Activated T-cell treated with anti-CD3 and anti-CD28 coated beads, Interleukin-2, amount 50 U/mL, for 72 hours (primary cell): Measurements from ENCODE around the gene DLL1. TPM values are rescaled to one million over a fixed set of nuclear protein-coding genes. Genes with fewer than 3 reads are reported as not detected.

Experiments used
- ATAC-seq, 2 donors: fragments of 150-1000 bp; cut with Tn5 transposase; replicated peaks in 1 of 2; 2 replicates each; pipeline ENCODE4 v1.10.0; 2021; ENCODE audit warnings: moderate library complexity in 2 of 2, mild to moderate bottlenecking in 1 of 2
- DNase-seq, 2 donors: peaks; one replicate each; pipeline ENCODE4 v3.0.0; 2021 to 2022; ENCODE audit warnings: mixed read lengths in 1 of 2
- H3K27ac Mint-ChIP-seq: one replicate; pipeline ENCODE4 v1.8.0; 2022; ENCODE audit warnings: mild to moderate bottlenecking, moderate library complexity, mixed read lengths
- H3K27me3 Mint-ChIP-seq: one replicate; pipeline ENCODE4 v1.8.0; 2022; ENCODE audit warnings: low read depth, mixed read lengths
- H3K36me3 Mint-ChIP-seq, 2 donors: one replicate each; pipeline ENCODE4 v1.8.0; 2022; ENCODE audit warnings: mixed read lengths in 2 of 2, mild to moderate bottlenecking in 1 of 2; ENCODE audit not compliant: insufficient read depth in 2 of 2
- H3K4me1 Mint-ChIP-seq: one replicate; pipeline ENCODE4 v1.8.0; 2022; ENCODE audit warnings: low read depth, mixed read lengths
- H3K4me3 Mint-ChIP-seq, 2 donors: one replicate each; pipeline ENCODE4 v1.8.0; 2022; ENCODE audit warnings: mild to moderate bottlenecking in 2 of 2, mixed read lengths in 2 of 2, moderate library complexity in 2 of 2
- H3K9me3 Mint-ChIP-seq, 2 donors: one replicate each; pipeline ENCODE4 v1.8.0; 2022; ENCODE audit warnings: mixed read lengths in 2 of 2
- total RNA-seq, 2 donors: library from RNA; stranded (reverse); gene quantifications; one replicate each; pipeline ENCODE4 v1.2.3, GENCODE V29; 2022

DLL1 gene
- total RNA-seq, 2 donors from 2014 or later, result 1.7 to 2.3 TPM

DNA sequence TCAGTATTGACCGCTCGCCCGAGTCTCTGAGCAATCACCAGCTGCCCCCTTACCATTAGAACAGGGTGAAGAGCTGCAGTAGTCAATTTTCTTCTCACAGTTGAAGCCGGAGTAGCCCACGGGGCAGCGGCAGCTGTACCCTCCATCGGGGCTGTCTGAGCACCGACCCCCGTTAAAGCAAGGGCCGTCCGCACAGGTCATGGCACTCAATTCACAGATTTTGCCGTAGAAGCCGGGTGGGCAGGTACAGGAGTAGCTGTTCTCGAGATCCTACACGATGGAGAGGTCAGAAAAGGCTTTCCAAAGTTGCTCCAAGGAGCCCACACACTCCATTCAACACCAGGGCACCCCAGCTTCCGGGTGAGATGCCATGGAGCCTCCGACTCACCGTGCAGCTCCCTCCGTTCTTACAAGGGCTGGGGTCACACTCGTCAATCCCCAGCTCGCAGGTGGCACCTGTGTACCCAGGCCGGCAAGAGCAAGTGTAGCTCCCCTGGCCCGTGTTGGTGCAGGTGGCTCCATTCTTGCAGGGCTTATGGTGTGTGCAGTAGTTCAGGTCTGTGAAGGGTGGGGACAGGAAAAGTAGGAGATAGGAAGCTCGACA lies 5.9 kb downstream of the DLL1 start:
- ATAC-seq (no peak), DNase-seq (no peak)
- H3K4me1 Mint-ChIP-seq, result peaks cover 13% of the 10 kb centered on the region
- H3K36me3 Mint-ChIP-seq, result peaks cover 2 to 5% of the 10 kb centered on the region in 2 donors
- no peaks in the 10 kb centered on the region for H3K9me3 Mint-ChIP-seq
- peaks cover 19% of the 10 kb centered on the region for H3K27me3 Mint-ChIP-seq
- H3K27ac Mint-ChIP-seq, result no peak overlapping the region
- H3K4me3 Mint-ChIP-seq, result no peak overlapping the region

DNA sequence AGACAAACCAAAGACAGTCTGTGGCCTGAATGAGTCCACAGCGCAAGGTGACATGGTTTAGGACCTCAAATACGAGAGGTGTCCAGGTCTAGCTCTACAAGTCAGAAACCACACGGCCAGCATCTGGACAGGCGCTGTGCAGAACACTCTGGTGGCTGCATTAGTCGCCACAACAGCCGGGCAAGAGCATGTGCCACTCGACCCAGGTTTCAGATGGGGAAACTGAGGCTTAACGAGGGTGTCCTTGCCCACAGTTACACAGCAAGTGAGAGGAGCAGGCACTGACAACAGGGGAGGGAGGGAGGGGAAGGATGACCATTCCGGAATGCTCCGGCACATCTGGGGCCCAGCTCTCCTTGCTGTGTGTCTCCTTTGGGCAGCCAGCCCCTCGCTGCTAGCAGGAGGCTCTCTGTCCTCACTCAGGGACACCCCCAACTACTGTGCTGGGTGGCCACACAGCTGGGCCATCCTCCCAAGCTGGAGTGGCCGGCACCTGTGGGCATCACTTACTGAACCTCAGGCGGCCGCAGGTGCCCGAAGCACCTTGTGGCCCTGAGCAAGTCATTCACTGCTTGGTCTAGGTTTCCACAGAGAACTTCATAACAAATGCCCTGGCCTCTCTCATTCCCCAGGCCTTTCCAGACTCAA lies 6.6 kb downstream of the DLL1 start:
- peaks cover 19% of the 10 kb centered on the region for H3K27me3 Mint-ChIP-seq
- H3K36me3 Mint-ChIP-seq, result peaks cover 2 to 4% of the 10 kb centered on the region in 2 donors
- no peak for ATAC-seq
- no peak overlapping the region for H3K4me3 Mint-ChIP-seq
- no peak for DNase-seq
- H3K27ac Mint-ChIP-seq, result no peak overlapping the region
- no peaks in the 10 kb centered on the region for H3K9me3 Mint-ChIP-seq
- peaks cover 20% of the 10 kb centered on the region for H3K4me1 Mint-ChIP-seq

DNA sequence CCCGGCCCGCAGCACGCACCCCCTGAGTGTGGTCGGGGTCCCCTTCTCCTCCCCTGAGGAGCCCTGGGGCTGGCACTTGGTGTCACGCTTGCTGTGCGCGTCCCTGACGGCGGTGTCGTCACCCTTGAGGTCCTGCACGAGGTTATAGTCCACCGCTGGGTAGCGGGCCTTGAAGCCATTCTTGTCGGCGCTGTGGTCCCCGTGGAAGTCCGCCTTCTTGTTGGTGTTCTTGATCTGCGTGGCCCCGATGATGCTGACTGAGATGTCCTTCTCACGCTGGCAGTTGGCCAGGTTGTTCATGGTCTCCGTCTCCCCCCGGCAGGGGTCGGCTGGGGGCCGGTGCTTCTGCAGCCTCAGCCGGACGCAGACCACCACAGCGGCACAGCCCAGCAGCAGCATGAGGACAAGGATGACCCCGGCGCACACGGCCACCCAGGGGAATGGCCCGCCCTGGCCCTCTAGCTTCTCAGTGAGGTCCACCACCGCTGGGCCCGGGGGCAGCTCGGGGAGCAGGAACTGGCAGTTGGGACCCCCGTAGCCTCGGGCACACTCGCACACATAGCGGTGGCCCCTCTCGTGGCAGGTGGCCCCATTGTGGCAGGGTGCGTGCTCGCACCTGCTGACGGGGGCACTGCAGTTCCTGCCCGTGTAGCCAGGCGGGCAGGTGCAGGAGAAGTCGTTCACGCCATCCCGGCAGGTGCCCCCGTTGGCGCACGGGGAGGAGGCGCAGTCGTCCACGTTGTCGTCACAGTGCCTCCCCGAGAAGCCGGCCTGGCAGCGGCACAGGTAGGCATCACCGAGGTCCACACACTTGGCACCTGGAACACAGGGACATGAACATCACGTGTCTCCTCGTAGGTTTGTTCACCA lies 7.4 kb downstream of the DLL1 start:
- DNase-seq, result no peak
- H3K4me3 Mint-ChIP-seq, result no peak overlapping the region
- H3K9me3 Mint-ChIP-seq, result no peaks in the 10 kb centered on the region
- H3K36me3 Mint-ChIP-seq, result no peaks in the 10 kb centered on the region
- H3K27me3 Mint-ChIP-seq, result peaks cover 13% of the 10 kb centered on the region
- H3K27ac Mint-ChIP-seq, result no peak overlapping the region
- no peak for ATAC-seq
- H3K4me1 Mint-ChIP-seq, result peaks cover 20% of the 10 kb centered on the region

DNA sequence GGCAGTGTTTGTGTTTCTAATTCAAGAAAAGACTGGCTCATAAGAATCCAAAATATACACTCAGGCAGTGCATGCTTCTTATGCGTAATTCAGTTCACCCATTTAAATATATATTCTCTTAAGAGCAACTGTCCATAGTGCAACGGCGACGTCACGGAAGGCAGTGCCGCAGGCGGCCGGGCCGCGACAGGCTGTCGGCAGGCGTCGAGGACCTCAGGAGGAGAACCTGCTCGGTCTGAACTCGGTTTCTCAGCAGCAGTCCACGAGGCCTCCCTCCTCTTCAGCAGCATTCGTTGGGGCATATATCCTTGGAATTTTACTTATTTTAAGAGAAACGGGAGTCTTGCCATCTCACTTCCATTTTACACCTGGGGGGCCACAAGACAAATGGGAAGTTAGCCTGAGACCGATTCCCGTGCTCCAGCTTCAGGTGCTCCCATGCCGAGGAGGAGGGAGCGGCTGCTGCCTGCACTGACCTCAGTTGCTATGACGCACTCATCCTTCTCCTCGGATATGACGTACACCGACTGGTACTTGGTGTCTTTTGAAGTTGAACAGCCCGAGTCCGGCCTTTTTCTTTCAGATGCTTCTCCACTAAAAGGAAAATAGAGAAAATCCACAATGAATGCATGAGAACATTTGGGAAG lies 8.2 kb downstream of the DLL1 start:
- no peak for ATAC-seq
- H3K4me1 Mint-ChIP-seq, result peaks cover 23% of the 10 kb centered on the region
- no peak overlapping the region for H3K4me3 Mint-ChIP-seq
- DNase-seq, result no peak
- H3K27me3 Mint-ChIP-seq, result peaks cover 6% of the 10 kb centered on the region
- no peaks in the 10 kb centered on the region for H3K9me3 Mint-ChIP-seq
- H3K27ac Mint-ChIP-seq, result no peak overlapping the region
- H3K36me3 Mint-ChIP-seq, result no peaks in the 10 kb centered on the region

DNA sequence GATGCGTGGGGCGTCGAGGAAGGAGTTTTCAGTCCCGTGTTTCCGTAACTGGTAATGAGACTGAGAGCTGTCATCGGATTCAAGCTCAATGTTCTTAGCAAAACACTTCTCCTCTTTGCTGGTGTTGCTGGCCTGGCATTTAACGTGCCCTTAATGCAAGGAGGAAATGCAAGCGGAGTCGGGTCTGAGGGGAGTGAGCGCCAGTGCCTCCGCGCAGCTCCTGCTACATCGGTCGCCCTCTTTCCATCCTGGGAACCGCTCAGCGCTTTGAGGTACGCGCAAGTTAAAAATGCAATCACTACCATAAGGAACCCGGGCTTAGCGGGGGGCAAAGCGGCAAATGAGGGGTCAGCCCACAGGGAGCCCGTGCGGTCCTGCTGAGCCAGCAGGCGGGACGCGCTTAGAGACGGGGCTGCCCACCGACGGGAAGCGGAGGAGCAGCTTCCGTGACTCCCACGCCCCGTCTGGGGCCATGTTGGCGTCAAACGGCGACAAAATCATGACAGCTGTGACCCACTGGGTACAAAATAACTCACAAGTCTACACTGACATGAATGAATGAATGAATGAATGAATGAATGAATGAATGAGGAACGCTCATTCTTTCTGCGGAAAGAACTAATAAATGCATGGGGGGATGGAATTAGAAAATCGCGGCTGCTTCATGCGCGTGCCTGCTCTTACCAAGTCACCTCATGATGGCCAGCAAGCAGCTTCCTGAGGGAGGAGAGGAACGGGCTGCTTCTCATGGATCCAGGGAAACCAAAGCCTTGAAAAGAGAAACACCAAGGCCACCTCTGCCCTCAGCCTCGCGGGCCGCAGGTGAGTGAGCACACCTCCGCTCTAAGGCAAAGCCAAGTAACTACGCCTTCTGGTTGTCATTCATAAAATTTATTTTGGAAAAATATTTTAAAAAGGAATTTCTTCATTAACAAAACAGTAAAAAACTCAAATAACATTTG lies 9.3 kb downstream of the DLL1 start:
- H3K27ac Mint-ChIP-seq, result no peak overlapping the region
- no peaks in the 10 kb centered on the region for H3K36me3 Mint-ChIP-seq
- peaks cover 23% of the 10 kb centered on the region for H3K4me1 Mint-ChIP-seq
- H3K27me3 Mint-ChIP-seq, result peaks cover 3% of the 10 kb centered on the region
- no peaks in the 10 kb centered on the region for H3K9me3 Mint-ChIP-seq
- DNase-seq, result no peak
- no peak for ATAC-seq
- H3K4me3 Mint-ChIP-seq, result peak overlapping the region; percentile 72 to 78

DNA sequence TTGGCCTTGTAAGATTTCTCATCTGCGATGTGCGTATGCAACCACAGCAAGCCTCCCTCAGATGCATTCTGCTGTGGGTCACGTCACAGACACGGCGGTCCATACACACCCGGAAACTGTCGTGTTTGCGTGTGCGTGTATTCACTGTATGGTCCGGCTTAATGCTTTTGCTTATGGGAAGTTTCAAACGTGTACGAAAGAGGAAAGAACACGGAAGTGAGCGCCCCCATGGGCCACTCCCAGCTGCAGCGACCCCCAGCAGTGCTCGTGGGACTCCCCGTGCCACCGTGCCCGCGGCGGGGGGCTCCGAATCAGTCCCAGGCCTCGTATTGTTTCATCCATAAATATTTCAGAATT lies 10.2 kb downstream of the DLL1 start:
- no peak for DNase-seq
- peak overlapping the region; percentile 72 to 78 for H3K4me3 Mint-ChIP-seq
- peaks cover 23% of the 10 kb centered on the region for H3K4me1 Mint-ChIP-seq
- H3K27me3 Mint-ChIP-seq, result no peaks in the 10 kb centered on the region
- no peaks in the 10 kb centered on the region for H3K36me3 Mint-ChIP-seq
- H3K27ac Mint-ChIP-seq, result no peak overlapping the region
- H3K9me3 Mint-ChIP-seq, result no peaks in the 10 kb centered on the region
- ATAC-seq, result peak; percentile 64 to 70

DNA sequence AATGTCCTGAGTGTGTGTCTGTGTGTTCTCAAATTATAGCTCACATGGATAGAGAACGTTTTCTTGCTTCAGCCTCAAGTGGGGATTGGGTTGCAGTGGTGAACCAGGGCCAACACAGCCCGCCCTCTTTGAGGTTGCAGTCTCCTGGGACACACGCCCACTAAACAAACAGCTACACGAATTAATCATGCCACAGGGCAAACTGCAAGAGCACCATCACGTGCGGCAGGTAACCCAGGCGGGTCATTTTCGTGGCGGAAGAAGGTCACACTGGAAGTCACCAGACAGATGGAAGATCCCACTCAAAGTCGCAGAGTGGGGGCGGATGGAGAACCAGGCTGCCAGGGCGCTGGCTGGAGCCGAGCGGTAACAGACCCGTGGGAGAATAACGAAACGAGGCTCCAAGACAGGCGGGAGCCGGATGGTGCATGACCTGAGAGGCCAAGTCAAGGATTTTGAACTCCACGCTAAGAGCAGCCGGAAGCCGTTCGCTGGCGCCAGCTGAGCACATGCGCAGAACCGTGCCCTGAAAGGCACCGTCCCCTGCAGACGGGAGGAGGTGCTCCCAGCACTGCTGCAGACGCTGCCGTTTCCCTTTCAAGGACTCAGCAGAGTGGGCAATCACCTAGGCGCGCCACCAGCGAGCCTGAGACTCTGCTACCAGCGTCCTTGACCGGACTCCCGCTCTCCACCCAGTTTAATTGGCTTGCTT lies 10.7 kb downstream of the DLL1 start:
- Mint-ChIP-seq H3K4me1 (peaks cover 23% of the 10 kb centered on the region), H3K4me3 (peak overlapping the region; percentile 72 to 78), H3K36me3 (no peaks in the 10 kb centered on the region), H3K27me3 (no peaks in the 10 kb centered on the region), H3K9me3 (no peaks in the 10 kb centered on the region), H3K27ac (no peak overlapping the region)
- peak; percentile 78 to 90 for ATAC-seq
- DNase-seq, result peak; percentile 45 to 52

DNA sequence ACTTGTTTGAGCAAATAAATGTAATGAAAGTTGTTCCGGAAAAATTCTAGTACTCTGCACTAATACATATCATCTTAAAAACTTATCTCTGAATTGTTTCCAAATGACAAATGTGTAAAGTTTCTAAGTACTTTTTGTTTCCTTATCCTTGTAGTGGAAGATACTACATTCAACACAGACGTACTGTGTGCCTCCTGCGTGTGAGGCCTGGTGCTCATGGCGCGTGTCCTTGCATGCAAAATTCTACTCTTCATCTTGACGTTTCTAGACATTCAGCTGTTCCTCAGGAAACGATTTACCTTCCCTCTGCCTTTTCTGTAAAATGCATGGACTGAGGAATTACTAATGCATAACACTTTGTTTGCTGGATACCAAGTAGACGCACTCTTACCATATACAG lies 11.5 kb downstream of the DLL1 start:
- no peaks in the 10 kb centered on the region for H3K27me3 Mint-ChIP-seq
- ATAC-seq, result no peak
- H3K9me3 Mint-ChIP-seq, result no peaks in the 10 kb centered on the region
- H3K4me1 Mint-ChIP-seq, result peaks cover 23% of the 10 kb centered on the region
- no peaks in the 10 kb centered on the region for H3K36me3 Mint-ChIP-seq
- peak overlapping the region; percentile 72 to 78 for H3K4me3 Mint-ChIP-seq
- no peak for DNase-seq
- H3K27ac Mint-ChIP-seq, result no peak overlapping the region

DNA sequence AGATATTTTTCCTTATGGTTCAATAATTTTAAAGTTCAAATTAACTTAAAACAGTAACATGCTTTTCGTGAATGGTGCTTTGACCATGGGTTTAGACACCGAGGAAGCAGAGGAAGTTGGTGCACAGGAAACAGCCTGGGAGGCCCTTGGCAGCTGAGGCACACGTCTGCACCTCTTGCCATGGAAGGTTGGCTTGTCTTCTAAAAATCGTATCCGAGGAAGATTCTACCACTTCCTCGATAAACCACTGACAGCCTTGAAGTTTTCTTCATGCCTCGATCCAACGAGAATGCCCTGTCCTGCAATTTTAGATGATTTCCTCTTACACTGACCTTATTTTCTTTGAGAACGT lies 12.2 kb downstream of the DLL1 start:
- H3K27me3 Mint-ChIP-seq, result no peaks in the 10 kb centered on the region
- DNase-seq, result no peak
- peak overlapping the region in 1 of 2 donors; percentile 32 for H3K4me3 Mint-ChIP-seq
- ATAC-seq, result no peak
- no peaks in the 10 kb centered on the region for H3K9me3 Mint-ChIP-seq
- peaks cover 0 to 1% of the 10 kb centered on the region in 2 donors for H3K36me3 Mint-ChIP-seq
- H3K4me1 Mint-ChIP-seq, result peaks cover 23% of the 10 kb centered on the region
- H3K27ac Mint-ChIP-seq, result no peak overlapping the region

DNA sequence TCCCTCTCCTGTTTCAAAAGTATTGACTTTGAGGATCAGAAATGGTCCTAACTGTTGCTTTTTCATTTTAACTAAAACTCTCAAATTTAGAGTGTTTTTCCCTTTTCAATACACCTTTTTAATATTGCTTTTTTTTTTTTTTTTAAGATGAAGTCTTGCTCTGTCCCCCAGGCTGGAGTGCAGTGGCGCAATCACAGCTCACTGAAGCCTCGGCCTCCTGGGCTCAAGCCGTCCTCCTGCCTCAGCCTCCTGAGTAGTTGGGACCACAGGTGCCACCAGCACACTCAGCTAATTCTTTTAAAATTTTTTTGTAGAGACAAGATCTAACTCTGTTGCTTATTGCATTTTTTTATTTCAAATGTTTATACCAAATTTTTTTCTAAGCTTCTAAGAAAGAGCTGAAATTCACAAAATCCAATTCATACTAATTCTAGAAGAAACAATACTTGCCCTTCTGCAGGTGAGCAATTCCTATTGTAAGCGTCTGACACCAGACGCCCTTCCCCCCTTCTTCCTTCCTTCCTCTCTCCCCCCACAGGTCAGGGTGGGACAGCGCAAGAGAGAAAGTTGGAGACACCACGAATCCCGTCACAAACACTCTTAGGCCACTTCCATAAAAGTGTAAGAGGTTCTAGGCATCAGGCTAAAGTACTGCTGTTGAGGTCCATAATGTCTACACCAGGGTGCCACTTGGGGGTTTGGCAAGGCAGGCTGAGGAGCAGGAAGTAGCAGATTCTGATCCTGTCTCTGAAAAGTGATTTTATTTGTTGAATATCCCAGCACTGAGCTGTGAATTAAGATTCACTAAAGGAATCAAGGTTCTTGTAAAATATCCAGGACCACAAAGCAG lies 12.8 kb downstream of the DLL1 start:
- Mint-ChIP-seq H3K9me3 (no peaks in the 10 kb centered on the region), H3K4me1 (peaks cover 23% of the 10 kb centered on the region), H3K36me3 (peaks cover 0 to 4% of the 10 kb centered on the region in 2 donors), H3K27ac (peak overlapping the region; percentile 34), H3K4me3 (peak overlapping the region; percentile 10 to 54), H3K27me3 (no peaks in the 10 kb centered on the region)
- DNase-seq (no peak), ATAC-seq (no peak)

DNA sequence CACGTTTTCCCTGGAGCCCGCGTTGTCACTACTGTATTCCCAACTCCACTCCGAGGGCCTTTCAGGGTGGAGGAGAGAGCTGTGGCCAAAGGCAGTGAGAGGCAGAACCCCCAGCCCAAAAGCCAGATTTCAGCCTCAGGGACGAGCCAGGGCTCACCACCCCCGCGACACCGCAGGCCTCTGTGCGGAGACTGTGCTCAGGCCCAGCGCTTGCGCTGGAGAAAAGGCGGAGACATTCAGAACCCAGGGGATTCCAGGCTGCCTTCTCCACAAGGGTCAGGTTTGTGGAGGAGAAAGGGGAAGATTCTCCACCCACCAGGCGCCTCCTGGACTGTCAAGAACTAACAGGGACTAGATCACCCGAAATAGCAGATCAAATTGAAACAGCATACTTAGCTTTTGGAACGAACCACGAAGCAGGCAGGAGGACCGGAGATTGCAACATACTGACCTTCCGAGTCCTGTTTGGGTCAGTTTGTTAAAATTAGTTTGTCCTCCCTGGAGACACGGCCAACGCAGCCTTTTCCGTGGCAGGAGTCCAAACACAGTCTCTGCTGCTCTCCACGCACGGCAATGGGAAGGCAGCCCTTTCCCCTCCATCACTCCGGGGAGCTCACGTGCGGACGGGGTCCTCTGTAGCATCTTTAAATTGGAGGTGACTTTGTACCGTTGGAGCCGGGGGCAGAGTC lies 14.4 kb downstream of the DLL1 start:
- DNase-seq (no peak), ATAC-seq (no peak)
- no peaks in the 10 kb centered on the region for H3K27me3 Mint-ChIP-seq
- H3K4me3 Mint-ChIP-seq, result no peak overlapping the region
- peaks cover 38% of the 10 kb centered on the region for H3K4me1 Mint-ChIP-seq
- H3K27ac Mint-ChIP-seq, result no peak overlapping the region
- peaks cover 0 to 4% of the 10 kb centered on the region in 2 donors for H3K36me3 Mint-ChIP-seq
- H3K9me3 Mint-ChIP-seq, result no peaks in the 10 kb centered on the region
